ENCODE measurements around the gene CEP350. TPM values are rescaled to one million over a fixed set of nuclear protein-coding genes. Genes with fewer than 3 reads are reported as not detected.
A peak's percentile ranks its signal among the peaks of the same experiment; 100 is the strongest.

Gene CEP350
- polyA plus RNA-seq, 3 donors from 2014 or later: 4.3 to 74.5 (median 13.5) TPM

GRCh38 chr1:180136968-180137356, 182.4 kb downstream of the CEP350 start:
- Mint-ChIP-seq H3K36me3 (no peaks in the 10 kb centered on the region), H3K27ac (no peak overlapping the region), H3K9me3 (no peaks in the 10 kb centered on the region), H3K4me3 (no peak overlapping the region), H3K4me1 (no peaks in the 10 kb centered on the region), H3K27me3 (ENCODE audit: low read depth in 3 of 3) (peaks cover 2 to 6% (median 4%) of the 10 kb centered on the region in 3 donors)
- DNase-seq: no peak

- Mint-ChIP-seq H3K27ac (no peak overlapping the region), H3K4me3 (no peak overlapping the region), H3K27me3 (ENCODE audit: low read depth in 3 of 3) (peaks cover 2 to 6% (median 4%) of the 10 kb centered on the region in 3 donors), H3K4me1 (no peaks in the 10 kb centered on the region), H3K9me3 (no peaks in the 10 kb centered on the region), H3K36me3 (no peaks in the 10 kb centered on the region)
- DNase-seq: no peak
These were observed 183.2 kb downstream of the CEP350 start for GRCh38 chr1:180137776-180138175.

- H3K27ac Mint-ChIP-seq: no peak overlapping the region
- no peaks in the 10 kb centered on the region for H3K9me3 Mint-ChIP-seq
- no peak overlapping the region for H3K4me3 Mint-ChIP-seq
- H3K36me3 Mint-ChIP-seq: no peaks in the 10 kb centered on the region
- peaks cover 2 to 9% (median 3%) of the 10 kb centered on the region in 3 donors for H3K27me3 Mint-ChIP-seq (ENCODE audit: low read depth in 3 of 3)
- no peak for DNase-seq
- H3K4me1 Mint-ChIP-seq: no peaks in the 10 kb centered on the region
These were observed 186.8 kb downstream of the CEP350 start for GRCh38 chr1:180141381-180141934.

GRCh38 chr1:180143359-180143758, 188.7 kb downstream of the CEP350 start:
- Mint-ChIP-seq H3K27ac (no peak overlapping the region), H3K36me3 (no peaks in the 10 kb centered on the region)

GRCh38 chr1:180144659-180145357, 190.2 kb downstream of the CEP350 start:
- Mint-ChIP-seq H3K27me3 (ENCODE audit: low read depth in 3 of 3) (peaks cover 2 to 7% (median 2%) of the 10 kb centered on the region in 3 donors), H3K36me3 (no peaks in the 10 kb centered on the region), H3K4me1 (no peaks in the 10 kb centered on the region), H3K27ac (no peak overlapping the region), H3K9me3 (no peaks in the 10 kb centered on the region), H3K4me3 (no peak overlapping the region)
- DNase-seq: no peak

More at GRCh38 chr1:180143359-180143758, 188.7 kb downstream of the CEP350 start:
- H3K4me3 Mint-ChIP-seq: no peak overlapping the region
- H3K9me3 Mint-ChIP-seq: no peaks in the 10 kb centered on the region
- H3K4me1 Mint-ChIP-seq: no peaks in the 10 kb centered on the region
- no peak for DNase-seq
- H3K27me3 Mint-ChIP-seq (ENCODE audit: low read depth in 3 of 3): peaks cover 2 to 7% (median 3%) of the 10 kb centered on the region in 3 donors

GRCh38 chr1:180145446-180145845, 190.8 kb downstream of the CEP350 start:
- H3K36me3 Mint-ChIP-seq: no peaks in the 10 kb centered on the region
- DNase-seq: no peak
- no peaks in the 10 kb centered on the region for H3K4me1 Mint-ChIP-seq
- H3K27ac Mint-ChIP-seq: no peak overlapping the region
- peaks cover 2 to 7% (median 2%) of the 10 kb centered on the region in 3 donors for H3K27me3 Mint-ChIP-seq (ENCODE audit: low read depth in 3 of 3)
- no peak overlapping the region for H3K4me3 Mint-ChIP-seq
- no peaks in the 10 kb centered on the region for H3K9me3 Mint-ChIP-seq

- Mint-ChIP-seq H3K36me3 (no peaks in the 10 kb centered on the region), H3K27me3 (ENCODE audit: low read depth in 3 of 3) (peaks cover 7 to 16% (median 8%) of the 10 kb centered on the region in 3 donors), H3K9me3 (no peaks in the 10 kb centered on the region), H3K4me1 (peaks cover 14 to 17% of the 10 kb centered on the region in 2 donors), H3K4me3 (no peak overlapping the region), H3K27ac (no peak overlapping the region)
- no peak for DNase-seq
These were observed 196.4 kb downstream of the CEP350 start for GRCh38 chr1:180150982-180151381.

- no peak for DNase-seq
- Mint-ChIP-seq H3K27ac (peak overlapping the region in 1 of 6 donors; percentile 29), H3K4me1 (peaks cover 19 to 22% of the 10 kb centered on the region in 2 donors), H3K27me3 (ENCODE audit: low read depth in 3 of 3) (peaks cover 7 to 20% (median 8%) of the 10 kb centered on the region in 3 donors), H3K9me3 (no peaks in the 10 kb centered on the region), H3K36me3 (no peaks in the 10 kb centered on the region), H3K4me3 (no peak overlapping the region)
These were observed 196.9 kb downstream of the CEP350 start for GRCh38 chr1:180151508-180151907.

GRCh38 chr1:180152588-180152987, 198.0 kb downstream of the CEP350 start:
- Mint-ChIP-seq H3K27me3 (ENCODE audit: low read depth in 3 of 3) (peaks cover 5 to 20% (median 8%) of the 10 kb centered on the region in 3 donors), H3K36me3 (no peaks in the 10 kb centered on the region), H3K27ac (peak overlapping the region in 1 of 6 donors; percentile 78), H3K4me1 (peaks cover 23 to 28% of the 10 kb centered on the region in 2 donors), H3K9me3 (no peaks in the 10 kb centered on the region), H3K4me3 (no peak overlapping the region)
- DNase-seq: no peak

GRCh38 chr1:180153032-180153431, 198.4 kb downstream of the CEP350 start:
- Mint-ChIP-seq H3K9me3 (no peaks in the 10 kb centered on the region), H3K4me3 (peak overlapping the region; percentile 43 to 93 (median 89)), H3K36me3 (no peaks in the 10 kb centered on the region)

GRCh38 chr1:180154003-180154324, 199.4 kb downstream of the CEP350 start:
- H3K27me3 Mint-ChIP-seq (ENCODE audit: low read depth in 3 of 3): peaks cover 5 to 20% (median 8%) of the 10 kb centered on the region in 3 donors
- H3K4me1 Mint-ChIP-seq: peaks cover 23 to 36% of the 10 kb centered on the region in 2 donors
- H3K4me3 Mint-ChIP-seq: peak overlapping the region; percentile 89 to 94 (median 90)
- no peaks in the 10 kb centered on the region for H3K9me3 Mint-ChIP-seq
- DNase-seq: no peak
- no peaks in the 10 kb centered on the region for H3K36me3 Mint-ChIP-seq
- H3K27ac Mint-ChIP-seq: peak overlapping the region; percentile 56 to 92 (median 88)

More at GRCh38 chr1:180153032-180153431, 198.4 kb downstream of the CEP350 start:
- no peak for DNase-seq
- Mint-ChIP-seq H3K4me1 (peaks cover 23 to 31% of the 10 kb centered on the region in 2 donors), H3K27ac (peak overlapping the region in 2 of 6 donors; percentile 4 to 78), H3K27me3 (ENCODE audit: low read depth in 3 of 3) (peaks cover 5 to 20% (median 8%) of the 10 kb centered on the region in 3 donors)

GRCh38 chr1:180154325-180155181, 199.9 kb downstream of the CEP350 start, which contains the start of gene QSOX1:
QSOX1 (plus strand) TSS chr1:180154869; CDS start chr1:180154908, 39 bp downstream.
- Mint-ChIP-seq H3K27me3 (ENCODE audit: low read depth in 3 of 3) (peaks cover 5 to 20% (median 8%) of the 10 kb centered on the region in 3 donors), H3K4me1 (peaks cover 23 to 36% of the 10 kb centered on the region in 2 donors), H3K36me3 (no peaks in the 10 kb centered on the region)

GRCh38 chr1:180155182-180155682, 200.6 kb downstream of the CEP350 start:
- Mint-ChIP-seq H3K4me1 (peaks cover 23 to 36% of the 10 kb centered on the region in 2 donors), H3K27me3 (ENCODE audit: low read depth in 3 of 3) (peaks cover 5 to 20% (median 8%) of the 10 kb centered on the region in 3 donors), H3K27ac (peak overlapping the region; percentile 78 to 93 (median 86)), H3K36me3 (no peaks in the 10 kb centered on the region), H3K9me3 (no peaks in the 10 kb centered on the region), H3K4me3 (peak overlapping the region; percentile 86 to 92 (median 89))
- no peak for DNase-seq

More at GRCh38 chr1:180154325-180155181, 199.9 kb downstream of the CEP350 start, which contains the start of gene QSOX1:
- Mint-ChIP-seq H3K27ac (peak within 1 kb of the TSS; percentile 78 to 93 (median 90)), H3K9me3 (no peaks in the 10 kb centered on the region), H3K4me3 (peak within 1 kb of the TSS; percentile 89 to 94 (median 90))
- DNase-seq: peak; percentile 88 to 92 (median 92)

All from immature natural killer cell (primary cell).